Kidney epithelial cell (primary cell): Measurements from ENCODE around the gene RAD51C. TPM values are rescaled to one million over a fixed set of nuclear protein-coding genes. Genes with fewer than 3 reads are reported as not detected.

Source experiments
- DNase-seq: peaks from one replicate; pipeline ENCODE4 v3.0.0-alpha.2; 2010; ENCODE audit warnings: low read depth
- H3K27me3 ChIP-seq: 2 replicates; pipeline ENCODE4 v1.6.0; 2011; ENCODE audit warnings: low read length; ENCODE audit not compliant: control insufficient read depth, insufficient read depth
- H3K36me3 ChIP-seq: 2 replicates; pipeline ENCODE4 v1.5.1; 2011; ENCODE audit warnings: low read length; ENCODE audit not compliant: control insufficient read depth, insufficient read depth
- H3K4me3 ChIP-seq: 2 replicates; pipeline ENCODE4 v1.5.1; 2011; ENCODE audit warnings: low read depth, mild to moderate bottlenecking, control low read depth, low read length
- CTCF ChIP-seq: IDR thresholded peaks from 2 replicates; pipeline ENCODE4 v1.5.1; 2011; ENCODE audit warnings: mild to moderate bottlenecking, moderate library complexity, low read length, control low read depth, inconsistent platforms; ENCODE audit not compliant: insufficient read depth, poor library complexity, severe bottlenecking
- total RNA-seq: library from RNA; depleted of rRNA; stranded (reverse); fragments of >200 nt; gene quantifications from 2 replicates; pipeline ENCODE4 v1.2.3, GENCODE V29; 2015

RAD51C gene
- total RNA-seq, 1 donor from 2014 or later, result 26.9 TPM

- no peak for TF ChIP-seq CTCF
- Histone ChIP-seq H3K27me3 (no peaks in the 10 kb centered on the region), H3K36me3 (no peaks in the 10 kb centered on the region), H3K4me3 (no peak overlapping the region)
- DNase-seq, result no peak
Measured at GRCh38 chr17:58660621-58661020, 31.8 kb upstream of the RAD51C start.

GRCh38 chr17:58661499-58661898 is 30.9 kb upstream of the RAD51C start:
- H3K4me3 ChIP-seq, result no peak overlapping the region

GRCh38 chr17:58664302-58664701 is 28.1 kb upstream of the RAD51C start:
- no peak for DNase-seq
- Histone ChIP-seq H3K27me3 (no peaks in the 10 kb centered on the region), H3K36me3 (no peaks in the 10 kb centered on the region), H3K4me3 (no peak overlapping the region)
- TF ChIP-seq CTCF, result no peak

More at GRCh38 chr17:58661499-58661898, 30.9 kb upstream of the RAD51C start:
- Histone ChIP-seq H3K36me3 (no peaks in the 10 kb centered on the region), H3K27me3 (no peaks in the 10 kb centered on the region)
- DNase-seq, result no peak
- no peak for TF ChIP-seq CTCF

- no peak for DNase-seq
- H3K27me3 ChIP-seq, result no peaks in the 10 kb centered on the region
- no peak overlapping the region for H3K4me3 ChIP-seq
- TF ChIP-seq CTCF, result no peak
- no peaks in the 10 kb centered on the region for H3K36me3 ChIP-seq
Measured at GRCh38 chr17:58665946-58666857, 26.2 kb upstream of the RAD51C start.

- Histone ChIP-seq H3K4me3 (no peak overlapping the region), H3K36me3 (no peaks in the 10 kb centered on the region), H3K27me3 (no peaks in the 10 kb centered on the region)
- no peak for DNase-seq
- no peak for TF ChIP-seq CTCF
Measured at GRCh38 chr17:58666858-58667267, 25.5 kb upstream of the RAD51C start.

GRCh38 chr17:58667934-58668597 is 24.3 kb upstream of the RAD51C start:
- no peak for DNase-seq
- H3K4me3 ChIP-seq, result no peak overlapping the region
- no peak for TF ChIP-seq CTCF
- no peaks in the 10 kb centered on the region for H3K27me3 ChIP-seq
- no peaks in the 10 kb centered on the region for H3K36me3 ChIP-seq
